Hepatocyte (in vitro differentiated cells): ENCODE measurements around the gene SMIM24. TPM values are rescaled to one million over a fixed set of nuclear protein-coding genes. Genes with fewer than 3 reads are reported as not detected.
"Not testable (repeated sequence)": the region's sequence is repeated elsewhere in the genome, so short reads cannot be mapped to it uniquely, and the experiment has no call there.

ENCODE experiments used
- DNase-seq: peaks from one replicate; pipeline ENCODE4 v3.0.0-alpha.2; 2016; ENCODE audit warnings: low spot score
- H2AFZ ChIP-seq: fragments of 200-600 bp; sonication (generic); 2 replicates; pipeline ENCODE4 v1.6.0; 2016; ENCODE audit warnings: antibody characterized with exemption, mild to moderate bottlenecking
- H3K27ac ChIP-seq: fragments of 200-600 bp; sonication (generic); 2 replicates; pipeline ENCODE4 v1.5.1; 2016; ENCODE audit warnings: mild to moderate bottlenecking
- H3K27me3 ChIP-seq: fragments of 200-600 bp; sonication (generic); 2 replicates; pipeline ENCODE4 v1.6.1; 2016
- H3K36me3 ChIP-seq: fragments of 200-600 bp; sonication (generic); replicated peaks from 2 replicates; pipeline ENCODE4 v1.5.1; 2016; ENCODE audit warnings: low read depth; ENCODE audit not compliant: insufficient read depth
- H3K4me1 ChIP-seq: fragments of 200-600 bp; sonication (generic); 2 replicates; pipeline ENCODE4 v1.5.1; 2016; ENCODE audit warnings: mild to moderate bottlenecking, moderate library complexity; ENCODE audit not compliant: insufficient read depth
- H3K4me2 ChIP-seq: fragments of 200-600 bp; sonication (generic); 2 replicates; pipeline ENCODE4 v1.6.0; 2016
- H3K4me3 ChIP-seq: fragments of 200-600 bp; sonication (generic); 2 replicates; pipeline ENCODE4 v1.5.1; 2016; ENCODE audit warnings: mild to moderate bottlenecking
- H3K79me2 ChIP-seq: fragments of 200-600 bp; sonication (generic); 2 replicates; pipeline ENCODE4 v1.6.0; 2017; ENCODE audit warnings: mild to moderate bottlenecking
- H3K9me2 ChIP-seq: fragments of 200-600 bp; sonication (generic); replicated peaks from 2 replicates; pipeline ENCODE4 v1.6.0; 2017; ENCODE audit warnings: mild to moderate bottlenecking; ENCODE audit not compliant: insufficient read depth
- H3K9me3 ChIP-seq: fragments of 200-600 bp; sonication (generic); 2 replicates; pipeline ENCODE4 v1.5.1; 2016; ENCODE audit warnings: low read depth, mild to moderate bottlenecking
- H4K20me1 ChIP-seq: fragments of 200-600 bp; sonication (generic); 2 replicates; pipeline ENCODE4 v1.6.0; 2016; ENCODE audit warnings: mild to moderate bottlenecking; ENCODE audit not compliant: insufficient read depth, poor library complexity, severe bottlenecking
- CTCF ChIP-seq: fragments of 200-600 bp; sonication (generic); IDR thresholded peaks from 2 replicates; pipeline ENCODE4 v1.5.1; 2016; ENCODE audit warnings: antibody characterized with exemption, mild to moderate bottlenecking; ENCODE audit not compliant: poor library complexity
- EZH2 ChIP-seq: fragments of 200-600 bp; sonication (generic); IDR thresholded peaks from 2 replicates; pipeline ENCODE4 v1.6.1; 2016; ENCODE audit warnings: antibody characterized with exemption, mild to moderate bottlenecking, borderline replicate concordance
- EZH2phosphoT487 ChIP-seq: fragments of 200-600 bp; sonication (generic); IDR thresholded peaks from one replicate; pipeline ENCODE4 v1.6.1; 2018; ENCODE audit warnings: antibody characterized with exemption, mild to moderate bottlenecking, low read depth, moderate library complexity; ENCODE audit not compliant: unreplicated experiment, severe bottlenecking
- WGBS: methylation state at CpG from one replicate; pipeline ENCODE4 v1.1.6; 2016; ENCODE audit warnings: low lambda C conversion rate; ENCODE audit errors: missing lambda C conversion rate; 5-methylcytosine and 5-hydroxymethylcytosine counted together
- polyA plus RNA-seq: library from polyadenylated mRNA; unstranded; fragments of >200 nt; fragmentation: Nextera tagmentation; extraction: Ambion mirVana; gene quantifications from 2 replicates; pipeline ENCODE4 v1.2.1, GENCODE V29; 2016
- total RNA-seq: library from RNA; depleted of rRNA; stranded (reverse); fragments of >200 nt; gene quantifications from 2 replicates; pipeline ENCODE4 v1.2.3, GENCODE V29; 2014

Gene SMIM24
- total and polyA plus RNA-seq, 2 experiments from 2014 or later = 81.2 to 151 TPM

GRCh38 chr19:3455393-3455955 lies 24.9 kb downstream of the SMIM24 start:
- no peaks in the 10 kb centered on the region for H3K9me3 ChIP-seq
- H3K4me1 ChIP-seq = peaks cover 31% of the 10 kb centered on the region
- no peak for DNase-seq
- no peaks in the 10 kb centered on the region for H3K9me2 ChIP-seq
- no peaks in the 10 kb centered on the region for H3K36me3 ChIP-seq
- H3K27ac ChIP-seq = no peak overlapping the region
- H3K4me2 ChIP-seq = no peak overlapping the region
- TF ChIP-seq CTCF (no peak), EZH2 (no peak), EZH2phosphoT487 (no peak)
- no peaks in the 10 kb centered on the region for H4K20me1 ChIP-seq
- H2AFZ ChIP-seq = no peak overlapping the region
- H3K27me3 ChIP-seq = no peaks in the 10 kb centered on the region
- no peak overlapping the region for H3K4me3 ChIP-seq
- H3K79me2 ChIP-seq = no peaks in the 10 kb centered on the region
- WGBS = 86% methylated on average over 6 of the region's 7 CpGs

GRCh38 chr19:3454656-3455392 lies 25.5 kb downstream of the SMIM24 start:
- H3K4me1 ChIP-seq = peaks cover 28% of the 10 kb centered on the region
- no peaks in the 10 kb centered on the region for H3K36me3 ChIP-seq
- H3K4me2 ChIP-seq = no peak overlapping the region
- no peak overlapping the region for H3K27ac ChIP-seq
- no peaks in the 10 kb centered on the region for H4K20me1 ChIP-seq
- 99% methylated on average over 15 of the region's 15 CpGs for WGBS
- H3K4me3 ChIP-seq = no peak overlapping the region
- no peak overlapping the region for H2AFZ ChIP-seq
- TF ChIP-seq EZH2phosphoT487 = no peak
- TF ChIP-seq EZH2 = no peak
- TF ChIP-seq CTCF = no peak
- no peaks in the 10 kb centered on the region for H3K79me2 ChIP-seq
- DNase-seq = no peak
- H3K27me3 ChIP-seq = no peaks in the 10 kb centered on the region
- H3K9me2 ChIP-seq = no peaks in the 10 kb centered on the region
- H3K9me3 ChIP-seq = no peaks in the 10 kb centered on the region

- no peaks in the 10 kb centered on the region for H3K36me3 ChIP-seq
- H3K27ac ChIP-seq = no peak overlapping the region
- H3K4me3 ChIP-seq = no peak overlapping the region
- H2AFZ ChIP-seq = no peak overlapping the region
- H3K4me2 ChIP-seq = no peak overlapping the region
- TF ChIP-seq CTCF = no peak
- no peak for TF ChIP-seq EZH2
- no peak for TF ChIP-seq EZH2phosphoT487
- no peaks in the 10 kb centered on the region for H4K20me1 ChIP-seq
- no peaks in the 10 kb centered on the region for H3K9me3 ChIP-seq
- H3K9me2 ChIP-seq = no peaks in the 10 kb centered on the region
- H3K27me3 ChIP-seq = no peaks in the 10 kb centered on the region
- no peak for DNase-seq
- H3K4me1 ChIP-seq = peaks cover 22% of the 10 kb centered on the region
- no peaks in the 10 kb centered on the region for H3K79me2 ChIP-seq
- 90% methylated on average over 21 of the region's 25 CpGs for WGBS
These were observed 26.5 kb downstream of the SMIM24 start for GRCh38 chr19:3453840-3454239.

- H4K20me1 ChIP-seq, H3K79me2 ChIP-seq, H3K4me3 ChIP-seq, H3K36me3 ChIP-seq, DNase-seq, H3K9me2 ChIP-seq, H3K27ac ChIP-seq, H3K9me3 ChIP-seq, H3K27me3 ChIP-seq, H3K4me2 ChIP-seq, H2AFZ ChIP-seq: not testable (repeated sequence)
- WGBS = 98% methylated on average over 10 of the region's 10 CpGs
- peaks cover 12% of the 10 kb centered on the region for H3K4me1 ChIP-seq
These were observed 27.4 kb downstream of the SMIM24 start for GRCh38 chr19:3452942-3453214.
